Loucy (cell line): ENCODE measurements around the gene NLGN1.

Experiments
- H2AFZ ChIP-seq: fragments of 200-600 bp; sonication (generic); 2 replicates; pipeline ENCODE4 v1.6.0; 2016; ENCODE audit warnings: antibody characterized with exemption, mild to moderate bottlenecking, low read length, moderate library complexity
- H3F3A ChIP-seq: fragments of 200-600 bp; 2 replicates; pipeline ENCODE4 v1.6.0; 2016; ENCODE audit warnings: antibody characterized with exemption, low read depth, mild to moderate bottlenecking
- H3K27me3 ChIP-seq: fragments of 200-600 bp; sonication (generic); 2 replicates; pipeline ENCODE4 v1.6.1; 2014; ENCODE audit warnings: low read length, mild to moderate bottlenecking; ENCODE audit not compliant: insufficient read depth, poor library complexity, severe bottlenecking
- H3K36me3 ChIP-seq: fragments of 200-600 bp; sonication (generic); 2 replicates; pipeline ENCODE4 v1.6.1; 2016; ENCODE audit warnings: low read length; ENCODE audit not compliant: insufficient read depth
- H3K4me1 ChIP-seq: fragments of 200-600 bp; sonication (generic); 2 replicates; pipeline ENCODE4 v1.5.1; 2014; ENCODE audit warnings: low read length, mild to moderate bottlenecking; ENCODE audit not compliant: insufficient read depth, poor library complexity, severe bottlenecking
- H3K4me2 ChIP-seq: fragments of 200-600 bp; sonication (generic); 2 replicates; pipeline ENCODE4 v1.6.0; 2014; ENCODE audit warnings: antibody characterized with exemption, low read length, low read depth, mild to moderate bottlenecking; ENCODE audit not compliant: poor library complexity, severe bottlenecking
- H3K4me3 ChIP-seq: fragments of 200-600 bp; sonication (generic); 2 replicates; pipeline ENCODE4 v1.5.1; 2014; ENCODE audit warnings: low read length, mild to moderate bottlenecking, mixed read lengths; ENCODE audit not compliant: poor library complexity, severe bottlenecking
- H3K79me2 ChIP-seq: fragments of 200-600 bp; sonication (generic); 2 replicates; pipeline ENCODE4 v1.6.1; 2014; ENCODE audit warnings: low read length; ENCODE audit not compliant: insufficient read depth
- H3K9ac ChIP-seq: fragments of 200-600 bp; sonication (generic); 2 replicates; pipeline ENCODE4 v1.6.0; 2014; ENCODE audit warnings: mild to moderate bottlenecking, low read depth, low read length, moderate library complexity; ENCODE audit not compliant: poor library complexity, severe bottlenecking
- H3K9me2 ChIP-seq: fragments of 200-600 bp; sonication (generic); replicated peaks from 2 replicates; pipeline ENCODE4 v1.6.1; 2016; ENCODE audit warnings: low read depth, low read length, mixed read lengths
- H3K9me3 ChIP-seq: fragments of 200-600 bp; sonication (generic); 2 replicates; pipeline ENCODE4 v1.6.1; 2014; ENCODE audit warnings: mild to moderate bottlenecking, antibody characterized with exemption, low read length, low read depth; ENCODE audit not compliant: insufficient read depth
- H4K20me1 ChIP-seq: fragments of 200-600 bp; sonication (generic); 2 replicates; pipeline ENCODE4 v1.6.0; 2014; ENCODE audit warnings: antibody characterized with exemption, low read length, mild to moderate bottlenecking; ENCODE audit not compliant: insufficient read depth, poor library complexity, severe bottlenecking
- EZH2phosphoT487 ChIP-seq: fragments of 200-600 bp; IDR thresholded peaks from 2 replicates; pipeline ENCODE4 v1.6.1; 2018; ENCODE audit warnings: antibody characterized with exemption, mild to moderate bottlenecking, moderate library complexity, borderline replicate concordance
- TF ChIP-seq, protein P1 (sequence below): fragments of 200-600 bp; sonication (generic); conservative IDR thresholded peaks from 2 replicates; pipeline ENCODE4 v1.5.1; 2014; ENCODE audit warnings: mild to moderate bottlenecking, antibody characterized with exemption, low read length

NLGN1 gene

DNA sequence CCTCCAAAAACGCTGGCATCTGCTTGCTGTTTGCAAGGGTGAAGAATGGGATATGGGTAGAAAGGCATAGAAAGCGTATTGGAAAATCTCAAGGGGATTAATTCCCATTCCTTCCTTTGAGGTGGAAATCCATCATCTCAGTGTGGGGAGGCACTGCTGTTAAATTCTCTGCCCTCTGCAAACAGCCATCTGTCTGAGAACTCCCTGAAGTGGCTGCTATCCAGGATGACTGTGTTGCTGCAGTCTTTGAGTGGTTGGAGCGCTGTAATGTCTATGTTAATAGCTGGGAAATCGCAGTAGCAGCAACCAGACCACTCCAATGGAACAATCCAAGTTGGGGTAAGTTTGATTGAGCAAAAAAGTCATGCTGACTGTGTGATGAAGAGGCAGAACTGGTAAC lies 625.9 kb downstream of the NLGN1 start:
- H3F3A ChIP-seq = no peaks in the 10 kb centered on the region
- H3K36me3 ChIP-seq = no peaks in the 10 kb centered on the region
- H3K9me2 ChIP-seq = no peaks in the 10 kb centered on the region
- H4K20me1 ChIP-seq = no peaks in the 10 kb centered on the region
- no peaks in the 10 kb centered on the region for H3K27me3 ChIP-seq
- TF ChIP-seq, protein P1, sequence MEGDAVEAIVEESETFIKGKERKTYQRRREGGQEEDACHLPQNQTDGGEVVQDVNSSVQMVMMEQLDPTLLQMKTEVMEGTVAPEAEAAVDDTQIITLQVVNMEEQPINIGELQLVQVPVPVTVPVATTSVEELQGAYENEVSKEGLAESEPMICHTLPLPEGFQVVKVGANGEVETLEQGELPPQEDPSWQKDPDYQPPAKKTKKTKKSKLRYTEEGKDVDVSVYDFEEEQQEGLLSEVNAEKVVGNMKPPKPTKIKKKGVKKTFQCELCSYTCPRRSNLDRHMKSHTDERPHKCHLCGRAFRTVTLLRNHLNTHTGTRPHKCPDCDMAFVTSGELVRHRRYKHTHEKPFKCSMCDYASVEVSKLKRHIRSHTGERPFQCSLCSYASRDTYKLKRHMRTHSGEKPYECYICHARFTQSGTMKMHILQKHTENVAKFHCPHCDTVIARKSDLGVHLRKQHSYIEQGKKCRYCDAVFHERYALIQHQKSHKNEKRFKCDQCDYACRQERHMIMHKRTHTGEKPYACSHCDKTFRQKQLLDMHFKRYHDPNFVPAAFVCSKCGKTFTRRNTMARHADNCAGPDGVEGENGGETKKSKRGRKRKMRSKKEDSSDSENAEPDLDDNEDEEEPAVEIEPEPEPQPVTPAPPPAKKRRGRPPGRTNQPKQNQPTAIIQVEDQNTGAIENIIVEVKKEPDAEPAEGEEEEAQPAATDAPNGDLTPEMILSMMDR = no peak
- TF ChIP-seq EZH2phosphoT487 = no peak
- no peak overlapping the region for H3K4me2 ChIP-seq
- H3K4me1 ChIP-seq = no peaks in the 10 kb centered on the region
- no peaks in the 10 kb centered on the region for H3K79me2 ChIP-seq
- no peaks in the 10 kb centered on the region for H3K9me3 ChIP-seq
- no peak overlapping the region for H3K9ac ChIP-seq
- H2AFZ ChIP-seq = no peak overlapping the region
- no peak overlapping the region for H3K4me3 ChIP-seq

DNA sequence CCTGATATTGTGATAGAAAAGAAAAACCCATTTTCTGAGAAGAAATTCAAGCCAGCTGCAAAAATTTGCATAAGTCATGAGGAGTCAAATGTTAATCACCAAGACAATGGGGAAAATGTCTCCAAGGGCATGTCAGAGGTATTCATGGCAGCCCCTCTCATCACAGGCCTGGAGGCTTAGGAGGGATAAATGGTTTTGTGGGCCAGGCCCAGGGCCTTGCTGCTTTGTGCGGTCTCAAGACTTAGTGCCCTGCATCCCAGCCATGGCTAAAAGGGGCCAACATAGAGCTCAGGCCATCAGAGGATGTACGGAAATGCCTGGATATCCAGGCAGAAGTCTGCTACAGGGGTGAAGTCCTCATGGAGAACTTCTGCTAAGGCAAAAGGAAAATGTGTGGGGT lies 631.1 kb downstream of the NLGN1 start:
- TF ChIP-seq, protein P1 = no peak
- no peak for TF ChIP-seq EZH2phosphoT487
- H4K20me1 ChIP-seq = no peaks in the 10 kb centered on the region
- no peak overlapping the region for H3K4me3 ChIP-seq
- no peaks in the 10 kb centered on the region for H3K9me2 ChIP-seq
- H3K9me3 ChIP-seq = no peaks in the 10 kb centered on the region
- H3K27me3 ChIP-seq = no peaks in the 10 kb centered on the region
- no peaks in the 10 kb centered on the region for H3K79me2 ChIP-seq
- H3K4me1 ChIP-seq = no peaks in the 10 kb centered on the region
- no peaks in the 10 kb centered on the region for H3F3A ChIP-seq
- no peak overlapping the region for H2AFZ ChIP-seq
- H3K36me3 ChIP-seq = no peaks in the 10 kb centered on the region
- no peak overlapping the region for H3K4me2 ChIP-seq
- no peak overlapping the region for H3K9ac ChIP-seq

DNA sequence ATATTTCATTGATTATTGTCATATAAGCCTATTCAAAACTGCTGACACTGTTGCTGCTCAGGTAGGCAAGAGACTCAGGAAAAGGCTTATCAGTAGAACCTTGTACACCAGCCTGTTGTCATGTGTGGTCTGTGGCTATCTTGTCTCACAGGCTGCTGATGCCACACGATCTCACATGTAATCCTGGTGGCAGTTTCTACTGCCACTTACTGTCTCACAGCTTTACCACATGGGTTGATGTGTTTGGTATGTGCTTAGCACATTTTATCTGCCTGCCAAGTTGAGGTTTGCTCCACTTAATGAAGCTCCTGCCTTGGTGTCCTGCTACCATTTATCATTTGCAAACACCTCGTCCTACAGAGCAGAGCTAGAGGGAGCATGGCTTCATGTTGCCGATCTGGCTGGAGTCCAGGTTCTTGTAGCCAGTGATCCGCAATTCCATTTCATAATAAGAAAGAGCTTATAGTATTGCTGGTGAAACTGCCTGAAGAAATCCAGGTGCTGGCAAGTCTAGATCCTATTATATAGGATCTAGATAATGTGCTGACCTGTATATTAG lies 637.9 kb downstream of the NLGN1 start:
- Histone ChIP-seq H4K20me1 (no peaks in the 10 kb centered on the region), H2AFZ (no peak overlapping the region), H3K27me3 (no peaks in the 10 kb centered on the region), H3K9ac (no peak overlapping the region), H3K9me2 (no peaks in the 10 kb centered on the region), H3K9me3 (no peaks in the 10 kb centered on the region), H3K4me1 (no peaks in the 10 kb centered on the region), H3K4me2 (no peak overlapping the region), H3K36me3 (no peaks in the 10 kb centered on the region), H3K4me3 (no peak overlapping the region), H3F3A (no peaks in the 10 kb centered on the region), H3K79me2 (no peaks in the 10 kb centered on the region)
- TF ChIP-seq, protein P1 = no peak
- no peak for TF ChIP-seq EZH2phosphoT487
